NCI-H460 (cell line): ENCODE measurements around the gene CIAO2A. TPM values are rescaled to one million over a fixed set of nuclear protein-coding genes. Genes with fewer than 3 reads are reported as not detected.

Experiments used
- DNase-seq: peaks from one replicate; pipeline ENCODE4 v3.0.0-alpha.2; 2016; ENCODE audit warnings: low read depth; ENCODE audit errors: extremely low read depth
- small RNA-seq, 2 experiments: library from RNA; depleted of rRNA; stranded (forward); fragments of <200 nt; gene quantifications; one replicate each; pipeline ENCODE3, GENCODE V24; 2014
- total RNA-seq: library from RNA; depleted of rRNA; stranded (reverse); fragments of >200 nt; shearing (Covaris generic); gene quantifications from 2 replicates; pipeline ENCODE4 v1.2.3, GENCODE V29; 2014; rRNA removed

Gene CIAO2A
- total RNA-seq, 1 experiment from 2014 or later, result 150 TPM

DNA sequence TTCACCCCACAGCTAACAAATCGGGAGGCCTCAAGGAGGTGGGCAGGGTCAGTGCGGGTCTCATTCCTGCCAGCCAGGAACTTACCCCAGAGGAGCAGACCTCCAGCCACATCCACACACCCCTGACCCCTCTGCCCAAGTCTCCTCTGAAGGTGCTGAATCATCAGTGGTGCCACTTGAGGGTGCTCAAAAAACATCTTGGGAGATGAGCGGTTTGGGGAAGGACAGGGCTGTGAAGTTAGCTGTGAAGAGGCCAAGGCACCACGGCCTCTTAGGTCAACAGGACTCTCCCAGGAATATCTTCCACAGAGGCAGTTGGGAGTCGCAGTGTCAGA lies 48.6 kb downstream of the CIAO2A start:
- no peak for DNase-seq

DNA sequence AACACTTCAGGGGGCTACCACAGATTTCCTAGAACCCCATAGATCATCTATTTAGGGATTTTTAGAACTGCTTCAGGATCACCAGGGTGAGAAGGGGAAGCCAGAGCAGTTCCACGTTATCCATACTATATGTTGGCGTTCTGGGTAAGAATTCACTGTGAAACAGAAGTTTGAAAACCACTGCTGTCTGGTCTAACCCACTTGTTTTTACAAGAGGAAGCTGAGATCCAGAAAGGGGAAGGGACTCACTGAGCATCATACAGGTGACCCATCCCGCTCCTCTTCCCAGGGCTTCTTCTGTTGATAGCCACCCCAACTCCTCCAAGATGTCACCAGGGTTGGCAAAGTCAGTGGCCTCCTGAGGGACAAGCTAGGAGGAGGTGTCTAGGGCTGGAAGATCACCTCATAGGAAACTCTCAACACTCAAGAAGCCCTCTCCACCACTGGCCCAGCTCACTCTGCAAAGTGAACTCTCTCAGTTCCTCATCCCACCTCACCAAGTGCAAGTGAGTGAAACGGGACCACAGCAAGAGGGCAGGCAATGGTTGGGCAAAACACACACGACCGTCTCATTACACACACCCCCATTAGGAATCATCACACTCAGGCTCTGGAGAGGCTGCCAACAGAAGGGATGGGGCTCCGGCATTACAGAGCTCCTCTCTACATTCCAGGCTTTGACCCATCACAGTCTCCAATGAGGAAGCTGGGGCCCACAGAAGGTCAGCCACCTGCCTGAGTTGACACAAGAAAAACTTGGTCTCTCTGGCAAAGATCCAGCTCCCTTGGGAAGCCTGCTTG lies 49.1 kb downstream of the CIAO2A start:
- DNase-seq, result no peak

DNA sequence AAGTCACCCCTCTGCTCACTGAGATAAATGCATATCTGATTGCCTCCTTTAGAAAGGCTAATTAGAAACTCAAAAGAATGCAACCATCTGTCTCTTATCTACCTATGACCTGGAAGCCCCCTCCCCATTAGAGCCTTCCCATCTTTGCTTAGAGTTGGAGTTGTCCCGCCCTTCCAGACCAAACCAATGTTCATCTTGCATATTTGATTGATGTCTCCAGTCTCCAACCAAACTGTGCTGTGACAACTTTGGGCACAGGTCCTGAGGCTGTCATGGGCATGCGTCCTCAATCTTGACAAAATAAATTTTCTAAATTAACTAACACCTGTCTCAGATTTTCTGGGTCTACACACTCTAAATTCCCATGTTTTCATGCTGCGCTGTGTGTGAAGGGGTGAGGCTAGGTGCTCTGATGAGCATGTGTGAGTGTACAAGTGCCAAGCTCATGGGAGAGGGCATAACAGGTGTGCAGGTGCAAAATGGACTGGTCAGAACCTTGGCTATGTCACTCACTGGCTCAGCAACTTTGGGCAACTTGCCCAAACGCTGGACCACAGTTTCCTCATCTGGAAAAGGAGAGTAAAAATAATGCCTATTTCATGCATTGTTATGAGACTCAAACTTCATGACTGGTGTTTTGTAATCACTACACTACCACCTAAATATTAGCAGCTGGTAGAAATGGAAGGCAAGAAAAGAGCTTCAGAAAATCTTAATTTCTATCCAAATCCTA lies 54.6 kb downstream of the CIAO2A start:
- no peak for DNase-seq

DNA sequence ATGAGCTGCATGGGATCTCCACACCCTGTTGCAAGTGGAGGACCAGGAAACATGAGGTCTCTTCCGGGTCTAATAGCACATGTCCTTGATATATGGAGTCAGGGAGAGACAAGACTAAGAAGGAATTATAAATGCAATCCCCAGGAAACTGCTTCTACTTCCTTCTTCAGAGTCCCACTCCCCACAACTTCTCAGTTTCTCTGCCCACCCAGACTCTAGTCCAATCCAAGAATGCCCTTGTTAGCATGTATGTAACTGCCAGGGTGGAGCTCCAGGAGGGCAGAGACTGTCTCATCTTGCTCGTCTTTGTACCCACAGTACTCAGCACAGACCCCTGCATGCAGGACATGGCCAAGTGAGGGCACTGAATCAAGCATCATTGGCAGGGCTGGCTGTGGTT lies 55.7 kb downstream of the CIAO2A start:
- DNase-seq, result no peak

DNA sequence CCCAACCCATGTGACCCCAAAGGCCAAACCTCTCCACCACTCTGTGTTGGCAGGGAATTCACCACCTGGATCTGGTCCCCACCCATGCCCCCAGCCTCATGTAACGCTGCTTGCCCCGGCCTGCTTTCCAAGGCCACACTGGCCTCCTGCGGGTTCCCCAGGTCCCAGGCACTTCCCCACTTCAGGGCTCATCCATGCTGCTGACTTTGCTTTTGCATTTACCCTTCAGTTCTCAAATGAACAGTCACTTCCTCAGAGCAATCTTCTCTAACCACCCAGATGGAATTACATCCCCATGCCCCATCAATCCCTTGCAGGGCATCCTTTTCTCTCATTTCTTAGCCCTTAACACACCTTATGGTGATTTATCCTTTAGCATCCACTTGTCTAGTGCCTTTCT lies 56.5 kb downstream of the CIAO2A start:
- DNase-seq, result no peak

DNA sequence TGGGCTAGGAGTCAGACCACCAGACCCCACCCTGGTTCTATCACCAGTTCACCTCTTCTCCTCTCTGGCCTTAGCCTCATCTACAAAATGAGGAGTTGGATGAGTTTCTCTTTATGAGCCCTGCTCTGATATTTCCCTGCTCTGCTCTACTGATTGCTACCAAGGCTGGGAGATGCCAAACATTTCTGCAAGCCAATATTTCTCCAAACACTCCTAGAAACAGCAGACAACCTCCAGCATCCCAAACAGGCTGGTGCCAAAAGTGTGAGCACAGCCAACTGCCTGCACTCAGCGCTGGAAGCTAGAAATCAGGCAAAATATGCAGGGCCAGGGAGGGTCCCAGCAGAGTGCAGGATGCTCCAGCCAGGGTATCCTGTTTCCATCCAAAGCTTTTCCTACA lies 58.1 kb downstream of the CIAO2A start:
- DNase-seq, result no peak

DNA sequence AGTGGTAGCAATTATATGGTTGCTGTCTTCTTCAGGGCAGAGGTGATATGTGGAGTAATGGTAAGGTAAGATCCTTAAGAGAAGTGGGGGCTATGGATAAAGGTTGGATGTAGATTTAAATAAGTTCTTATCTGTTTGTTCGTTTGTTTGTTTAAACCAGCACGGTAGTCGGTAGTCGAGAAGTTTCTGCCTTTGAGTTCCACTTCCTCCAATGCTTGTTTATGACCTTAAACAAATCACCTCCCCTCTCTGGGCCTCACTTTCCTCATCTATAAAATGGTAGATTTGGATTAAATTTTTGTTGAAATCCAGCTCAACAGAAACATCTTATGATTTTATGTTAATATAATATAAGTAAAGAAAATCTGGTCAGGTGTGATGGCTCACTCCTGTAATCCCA lies 59.1 kb downstream of the CIAO2A start:
- no peak for DNase-seq

DNA sequence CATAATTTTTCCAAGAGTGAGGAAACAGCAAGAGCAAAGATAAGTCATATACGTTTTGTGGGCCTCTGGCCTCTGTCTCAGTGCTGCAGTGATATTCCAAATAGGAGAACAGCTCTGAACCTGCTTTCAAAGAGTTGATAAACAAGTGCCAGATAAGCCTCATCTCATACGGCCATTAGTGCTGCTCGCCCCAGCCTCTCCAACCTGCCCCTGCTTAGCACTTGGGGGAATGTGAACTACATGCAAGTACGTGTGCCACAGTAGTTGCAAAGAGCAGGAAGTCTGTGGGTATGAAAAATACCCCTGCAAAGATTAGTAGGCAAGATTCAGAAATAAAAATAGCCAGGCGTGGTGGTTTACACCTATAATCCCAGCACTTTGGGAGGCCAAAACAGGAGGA lies 61.3 kb downstream of the CIAO2A start:
- no peak for DNase-seq

DNA sequence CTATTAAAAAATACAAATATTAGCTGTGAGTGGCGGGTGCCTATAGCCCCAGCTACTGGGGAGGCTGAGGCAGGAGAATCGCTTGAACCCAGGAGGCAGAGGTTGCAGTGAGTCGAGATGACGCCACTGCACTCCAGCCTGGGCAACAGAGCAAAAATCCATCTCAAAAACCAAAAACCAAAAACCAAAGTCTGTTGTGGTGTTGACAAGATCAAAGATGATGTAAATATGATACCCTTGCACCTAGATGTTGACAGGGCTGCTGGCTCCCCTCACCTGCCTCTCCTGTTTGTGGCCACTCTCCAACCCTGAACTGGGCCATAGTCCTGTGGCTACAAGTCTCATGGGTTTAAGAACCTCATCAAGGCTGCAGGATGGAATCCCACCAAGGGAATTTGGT lies 63.5 kb downstream of the CIAO2A start:
- DNase-seq, result no peak

DNA sequence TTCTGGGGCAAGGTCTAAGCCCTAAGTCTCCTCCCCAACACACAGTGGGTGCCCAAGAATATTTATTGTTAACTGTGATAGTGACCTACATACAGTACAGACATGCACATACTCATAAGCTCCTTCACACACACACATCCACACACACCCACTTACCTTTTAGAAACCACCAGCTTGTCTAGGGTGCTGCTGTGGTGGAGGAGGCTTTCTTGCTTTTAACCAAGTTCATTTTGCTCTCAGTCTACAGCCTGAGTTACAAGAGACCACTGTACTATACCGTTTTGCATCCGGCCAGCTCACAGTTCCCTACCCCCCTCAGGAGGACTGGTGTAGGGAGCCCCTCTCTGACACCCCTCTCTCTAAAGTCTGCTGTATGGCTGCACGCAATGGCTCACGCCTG lies 64.0 kb downstream of the CIAO2A start:
- DNase-seq, result no peak

DNA sequence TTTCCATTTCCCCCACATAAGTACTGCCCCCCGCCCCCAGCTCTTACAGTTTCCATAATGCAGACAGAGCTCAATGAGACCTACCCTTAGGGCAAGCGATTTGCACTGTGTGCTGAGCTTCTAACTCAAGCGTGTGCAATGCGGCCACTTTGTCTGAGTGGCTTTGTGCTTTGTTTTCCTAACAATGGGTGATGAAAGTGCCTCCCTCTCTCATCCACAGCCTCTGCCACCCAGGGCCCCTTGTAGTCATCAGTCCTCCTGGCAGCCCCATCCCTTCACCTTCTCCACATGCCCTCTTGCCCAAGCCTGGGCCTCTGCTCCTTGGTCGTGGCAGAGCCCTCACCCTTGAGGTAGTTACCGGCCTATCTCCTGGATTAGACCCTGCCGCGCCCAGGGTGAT lies 64.5 kb downstream of the CIAO2A start:
- no peak for DNase-seq

DNA sequence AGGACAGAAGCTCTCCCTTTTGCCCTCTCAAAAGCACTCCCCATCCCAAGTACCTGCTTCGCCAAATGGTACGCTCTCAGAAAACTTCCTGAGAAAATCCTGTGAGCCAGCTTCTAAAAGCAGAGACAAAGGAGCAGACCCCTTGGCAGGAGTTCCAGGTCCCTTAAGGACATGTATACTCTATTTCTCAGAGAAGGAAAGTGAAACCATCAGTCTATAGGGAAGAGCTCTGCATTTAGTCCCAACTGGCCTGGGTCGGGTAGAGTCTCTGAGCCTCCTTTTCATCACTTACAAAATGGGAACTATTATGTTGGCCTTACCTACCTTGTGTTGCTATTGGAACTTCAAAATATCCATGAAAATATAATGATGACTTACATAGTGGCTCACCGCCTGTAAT lies 67.0 kb downstream of the CIAO2A start:
- DNase-seq, result no peak

DNA sequence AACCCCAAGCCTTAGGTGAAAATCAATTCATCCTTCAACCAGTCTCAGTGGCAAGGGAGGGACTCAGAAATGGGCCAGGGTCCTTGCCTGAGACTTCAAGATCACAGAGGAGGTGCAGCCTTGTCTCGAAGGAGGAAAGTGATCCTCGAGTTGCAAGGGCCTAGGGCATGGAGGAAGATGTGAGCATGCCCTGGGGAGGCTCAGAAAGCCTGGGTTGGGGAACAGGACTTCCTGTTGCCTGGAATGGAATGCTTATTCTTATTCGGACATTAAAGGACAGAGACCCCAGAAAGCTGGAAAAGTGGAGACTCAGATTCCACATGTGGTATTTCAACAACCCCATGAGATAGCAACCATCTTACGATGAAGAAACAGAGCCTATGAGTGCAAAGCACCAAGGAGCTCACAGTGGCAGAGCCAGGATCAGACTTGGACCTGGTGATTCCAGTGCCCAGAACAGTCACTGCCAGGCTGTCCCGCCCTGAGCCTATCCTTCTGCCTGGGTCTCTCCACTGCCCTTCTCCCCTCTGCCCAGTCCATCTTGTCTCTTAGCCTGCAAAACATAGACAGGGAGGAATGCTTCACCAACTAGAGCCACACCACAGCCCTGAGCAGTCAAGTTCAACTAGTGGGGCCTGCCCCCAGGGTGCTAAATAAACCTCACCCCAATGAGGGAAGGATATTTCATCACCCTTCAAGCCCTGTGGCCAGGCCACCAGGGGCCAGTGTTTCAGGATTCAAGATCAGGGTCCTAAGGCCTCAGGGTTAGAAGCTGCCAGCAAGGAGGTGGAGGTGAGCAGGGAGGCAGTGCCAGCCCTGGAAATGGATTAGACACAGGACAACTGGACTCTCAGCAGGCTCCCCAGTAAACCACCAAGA lies 69.2 kb downstream of the CIAO2A start:
- no peak for DNase-seq

DNA sequence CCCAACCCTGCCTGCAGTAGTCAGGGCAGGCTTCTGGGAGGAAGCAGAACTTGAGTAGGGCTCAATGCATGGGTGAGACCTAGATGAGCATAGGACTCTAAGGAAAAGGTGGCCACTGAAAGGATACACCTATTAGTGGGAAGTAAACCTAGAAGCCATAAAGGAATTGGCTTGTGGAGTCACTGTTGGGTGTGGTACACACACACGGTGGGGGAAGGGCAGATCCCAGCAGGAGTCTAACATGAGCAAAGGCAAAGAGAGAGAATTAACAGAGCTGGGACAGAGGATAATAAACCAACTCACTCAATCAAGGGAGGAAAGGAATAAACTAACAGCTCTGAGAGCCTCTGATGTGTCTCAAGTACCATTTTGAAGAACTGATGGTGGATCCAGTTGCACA lies 70.4 kb downstream of the CIAO2A start:
- DNase-seq, result no peak

DNA sequence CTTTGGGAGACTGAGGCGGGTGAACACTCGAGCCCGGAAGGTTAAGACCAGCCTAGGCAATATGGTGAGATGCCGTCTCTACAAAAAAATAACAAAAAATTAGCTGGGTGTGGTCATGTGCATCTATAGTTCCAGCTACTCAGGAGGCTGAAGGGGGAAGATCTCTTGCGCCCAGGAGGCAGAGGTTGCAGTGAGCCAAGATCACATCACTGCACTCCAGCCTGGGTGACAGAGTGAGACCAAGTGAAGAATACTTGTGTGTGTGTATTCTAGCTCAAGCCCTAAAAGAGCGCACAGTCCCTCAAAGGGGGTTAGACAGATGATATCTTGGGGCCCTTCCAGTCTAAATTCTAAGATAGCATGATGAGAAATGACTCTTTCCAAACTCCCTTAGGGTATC lies 71.1 kb downstream of the CIAO2A start:
- DNase-seq, result no peak

Small RNAs within 50 kb of the gene (small RNA-seq; reads per million reads assigned to genes)
- 0 reads per million in 2 experiments for gene RF00019

Other genes with a start within 250 kb of the CIAO2A start
- gene DAPK2, start 47.4 kb downstream of the CIAO2A start, total RNA-seq, result 0.47 and 0.49 TPM in 2 replicates
- 17.7 and 22.4 TPM in 2 replicates for gene SNX1, start 2.1 kb upstream of the CIAO2A start, total RNA-seq
- gene SNX22, start 57.9 kb upstream of the CIAO2A start, total RNA-seq, result 0.09 and 0.42 TPM in 2 replicates
- 484 and 544 TPM in 2 replicates for gene PPIB, start 69.2 kb upstream of the CIAO2A start, total RNA-seq